ENCODE data around the gene CAMKMT.

- TF ChIP-seq ZNF274 (IDR thresholded peaks at IDR 0.05; ENCODE audit: low read depth, low read length) (no peak), SUZ12 (IDR thresholded peaks at IDR 0.05; ENCODE audit: extremely low read depth, insufficient read depth, insufficient read length) (no peak), YY1 (IDR thresholded peaks at IDR 0.05; ENCODE audit: insufficient read depth, insufficient read length) (no peak)
Observed at GRCh38 chr2:44758591-44758990, 396.8 kb downstream of the CAMKMT start.

All from NT2/D1 (cell line).